GM23248 (cell line): Measurements from ENCODE around the gene ARHGEF28.

Experiments used
- EZH2 ChIP-seq: fragments of 200-600 bp; sonication (generic); IDR thresholded peaks from 2 replicates; pipeline ENCODE4 v1.6.1; 2018; ENCODE audit warnings: antibody characterized with exemption, mild to moderate bottlenecking; ENCODE audit not compliant: insufficient read depth, poor library complexity, severe bottlenecking
- EZH2phosphoT487 ChIP-seq: fragments of 200-600 bp; sonication (generic); IDR thresholded peaks from 2 replicates; pipeline ENCODE4 v1.6.1; 2018; ENCODE audit warnings: antibody characterized with exemption, moderate library complexity, mild to moderate bottlenecking, low read depth; ENCODE audit not compliant: insufficient read depth

GRCh38 chr5:73893813-73894212, 267.8 kb downstream of the ARHGEF28 start:
- TF ChIP-seq EZH2 (no peak), EZH2phosphoT487 (no peak)
